Lower lobe of right lung (tissue), 2 donors: ENCODE measurements around the gene KCNH4. TPM values are rescaled to one million over a fixed set of nuclear protein-coding genes. Genes with fewer than 3 reads are reported as not detected.
A peak's percentile ranks its signal among the peaks of the same experiment; 100 is the strongest.

Source experiments
- ATAC-seq, 2 donors: fragments of 200-7000 bp; cut with Tn5 transposase; one replicate each; pipeline ENCODE4 v1.9.1; 2020 to 2022; ENCODE audit warnings: mild to moderate bottlenecking in 2 of 2, moderate library complexity in 2 of 2
- DNase-seq: peaks from one replicate; pipeline ENCODE4 v3.0.0-alpha.2; 2020
- H3K27ac ChIP-seq: fragments of 200-600 bp; one replicate; pipeline ENCODE4 v1.8.0; 2022
- H3K27me3 ChIP-seq: fragments of 200-600 bp; one replicate; pipeline ENCODE4 v1.8.0; 2022; ENCODE audit warnings: low read depth
- H3K36me3 ChIP-seq: fragments of 200-600 bp; one replicate; pipeline ENCODE4 v1.8.0; 2022; ENCODE audit warnings: mild to moderate bottlenecking
- H3K4me1 ChIP-seq: fragments of 200-600 bp; one replicate; pipeline ENCODE4 v1.8.0; 2022
- H3K4me3 ChIP-seq: fragments of 200-600 bp; one replicate; pipeline ENCODE4 v1.8.0; 2022; ENCODE audit warnings: mild to moderate bottlenecking
- H3K9me3 ChIP-seq: fragments of 200-600 bp; one replicate; pipeline ENCODE4 v1.8.0; 2022
- intact Hi-C: fragments of 100-400 bp; cut with DNase I; formaldehyde crosslinking; loops from one replicate; pipeline ENCODE4 v1.11.0; 2022
- total RNA-seq: library from RNA; stranded (reverse); fragmentation: NEBNext Ultra II Directional; extraction: Animal tissue kit (Norgen Biotek cat#: 25700); gene quantifications from one replicate; pipeline ENCODE4 v1.2.1, GENCODE V29; 2021
- TF ChIP-seq, protein P1 (sequence below): fragments of 200-600 bp; IDR thresholded peaks from one replicate; pipeline ENCODE4 v1.8.0; 2022; ENCODE audit warnings: antibody characterized with exemption, mild to moderate bottlenecking
- donor health status: DM: no; HTN: yes; CAD: no; lungs with severe emphysema.

Gene KCNH4
- total RNA-seq, 1 donor from 2014 or later = 0.09 TPM

DNA sequence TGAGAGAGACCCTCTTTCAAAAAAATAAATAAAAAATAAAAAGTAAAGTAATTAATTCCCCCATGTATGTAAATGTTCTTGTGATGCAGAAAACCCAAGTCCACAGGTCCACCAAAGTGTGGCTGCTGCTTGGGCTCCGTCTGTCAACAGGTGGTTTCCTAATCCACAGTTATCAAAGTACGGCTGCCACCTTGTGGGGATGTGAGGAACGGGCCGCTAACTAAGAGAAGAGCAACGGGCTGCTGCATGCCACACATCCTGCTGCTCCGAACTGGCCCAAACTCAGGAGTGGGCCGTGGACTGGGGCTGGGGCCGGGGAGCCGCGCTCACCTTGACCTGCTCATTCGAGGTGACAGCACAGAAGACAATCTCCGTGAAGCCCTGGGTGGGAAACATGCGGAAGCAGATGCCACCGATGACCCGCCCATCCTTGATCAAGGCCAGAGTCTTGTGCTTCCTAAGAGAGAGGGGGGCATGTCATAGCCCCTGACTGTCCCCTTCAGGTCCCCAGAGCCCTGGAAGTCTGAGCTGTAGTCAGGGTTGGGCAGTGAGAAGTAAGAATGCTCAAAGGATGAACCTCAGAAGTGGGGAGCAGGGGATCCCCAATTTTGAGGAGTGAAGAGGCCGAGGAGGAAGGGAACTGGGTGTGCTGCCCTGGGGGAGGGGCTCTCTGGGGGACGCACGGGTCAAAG lies 64.1 kb downstream of the KCNH4 start:
- intact Hi-C loops = loop anchor here (10.0 kb wide), 1 partner anchor 152 kb away; the partner anchor contains the start of gene CNP
- Histone ChIP-seq H3K36me3 (peaks cover 34% of the 10 kb centered on the region), H3K4me1 (peaks cover 38% of the 10 kb centered on the region), H3K27ac (no peak overlapping the region), H3K9me3 (no peaks in the 10 kb centered on the region), H3K27me3 (no peaks in the 10 kb centered on the region), H3K4me3 (no peak overlapping the region)
- DNase-seq (peak; percentile 83), ATAC-seq (peak; percentile 28 to 50)
- TF ChIP-seq, protein P1, sequence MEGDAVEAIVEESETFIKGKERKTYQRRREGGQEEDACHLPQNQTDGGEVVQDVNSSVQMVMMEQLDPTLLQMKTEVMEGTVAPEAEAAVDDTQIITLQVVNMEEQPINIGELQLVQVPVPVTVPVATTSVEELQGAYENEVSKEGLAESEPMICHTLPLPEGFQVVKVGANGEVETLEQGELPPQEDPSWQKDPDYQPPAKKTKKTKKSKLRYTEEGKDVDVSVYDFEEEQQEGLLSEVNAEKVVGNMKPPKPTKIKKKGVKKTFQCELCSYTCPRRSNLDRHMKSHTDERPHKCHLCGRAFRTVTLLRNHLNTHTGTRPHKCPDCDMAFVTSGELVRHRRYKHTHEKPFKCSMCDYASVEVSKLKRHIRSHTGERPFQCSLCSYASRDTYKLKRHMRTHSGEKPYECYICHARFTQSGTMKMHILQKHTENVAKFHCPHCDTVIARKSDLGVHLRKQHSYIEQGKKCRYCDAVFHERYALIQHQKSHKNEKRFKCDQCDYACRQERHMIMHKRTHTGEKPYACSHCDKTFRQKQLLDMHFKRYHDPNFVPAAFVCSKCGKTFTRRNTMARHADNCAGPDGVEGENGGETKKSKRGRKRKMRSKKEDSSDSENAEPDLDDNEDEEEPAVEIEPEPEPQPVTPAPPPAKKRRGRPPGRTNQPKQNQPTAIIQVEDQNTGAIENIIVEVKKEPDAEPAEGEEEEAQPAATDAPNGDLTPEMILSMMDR = peak; percentile 88

DNA sequence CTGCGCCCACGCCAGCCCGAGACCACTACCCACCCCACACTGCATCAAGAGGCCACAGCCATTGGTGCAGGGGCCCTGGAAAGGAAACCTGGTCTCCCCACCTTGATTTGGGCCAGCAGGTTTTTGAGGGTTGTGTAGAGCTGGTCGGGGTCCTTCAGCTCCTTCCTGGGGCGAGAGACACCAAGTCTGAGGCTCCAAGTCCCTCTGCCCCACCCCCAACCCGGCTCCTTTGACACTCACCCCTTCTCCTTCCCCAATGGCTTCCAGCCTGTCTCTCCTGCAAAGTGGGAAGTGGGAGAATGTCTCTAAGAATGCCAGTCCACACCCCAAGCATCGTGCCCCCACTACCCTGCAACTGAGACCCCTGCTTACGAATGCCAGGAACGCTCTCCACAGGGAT lies 66.8 kb downstream of the KCNH4 start:
- intact Hi-C loops = loop anchor here (10.0 kb wide), 1 partner anchor 149 kb away; the partner anchor contains the start of gene CNP

DNA sequence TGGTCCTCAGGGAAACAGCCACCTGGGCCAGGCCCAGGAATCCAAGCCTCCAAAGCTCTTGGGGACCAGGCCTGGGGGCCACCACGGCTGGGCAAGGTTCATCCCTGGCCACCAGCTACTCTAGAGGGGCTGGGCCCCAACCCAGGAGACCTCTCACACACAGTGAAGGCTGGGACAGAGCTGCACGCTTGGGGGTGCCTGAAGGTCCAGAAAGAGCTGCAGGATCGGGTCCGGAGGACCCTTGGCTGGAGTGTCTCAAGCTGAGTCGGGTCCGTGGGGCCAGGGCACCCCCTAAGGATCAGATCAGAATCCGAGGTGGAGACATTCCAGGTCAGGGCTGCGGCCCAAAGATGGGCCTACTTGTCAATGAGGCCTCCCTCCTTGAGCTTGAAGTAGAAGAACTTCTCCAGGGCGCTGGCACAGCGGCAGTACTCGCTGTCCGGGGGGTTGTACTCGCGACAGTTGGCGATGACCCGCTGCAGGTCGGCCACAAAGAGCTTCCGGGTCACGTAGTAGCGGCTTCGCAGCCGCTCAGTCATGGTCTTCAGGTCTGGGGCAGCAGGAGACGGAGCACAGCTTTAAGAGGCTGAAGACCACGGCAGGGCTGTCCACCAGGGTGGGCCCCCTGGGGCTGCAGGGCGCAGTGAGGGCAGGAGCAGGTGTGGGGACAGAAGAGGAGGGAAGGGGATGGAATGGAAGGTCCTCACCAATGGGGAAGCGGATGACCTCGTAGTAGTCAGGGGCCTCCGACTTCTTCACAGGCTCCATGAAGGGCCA lies 67.5 kb downstream of the KCNH4 start:
- TF ChIP-seq, protein P1 = no peak
- peaks cover 32% of the 10 kb centered on the region for H3K36me3 ChIP-seq
- no peak overlapping the region for H3K4me3 ChIP-seq
- ATAC-seq (no peak), DNase-seq (no peak)
- intact Hi-C loops = loop anchor here (10.0 kb wide), 1 partner anchor 149 kb away; the partner anchor contains the start of gene CNP
- H3K4me1 ChIP-seq = peaks cover 31% of the 10 kb centered on the region
- H3K27ac ChIP-seq = peak overlapping the region; percentile 91
- no peaks in the 10 kb centered on the region for H3K9me3 ChIP-seq
- H3K27me3 ChIP-seq = no peaks in the 10 kb centered on the region

More for the DNA sequence above, 66.8 kb downstream of the KCNH4 start:
- no peak for DNase-seq
- TF ChIP-seq, protein P1 = no peak
- peaks cover 31% of the 10 kb centered on the region for H3K4me1 ChIP-seq
- no peak for ATAC-seq
- no peaks in the 10 kb centered on the region for H3K9me3 ChIP-seq
- no peak overlapping the region for H3K4me3 ChIP-seq
- peaks cover 32% of the 10 kb centered on the region for H3K36me3 ChIP-seq
- no peak overlapping the region for H3K27ac ChIP-seq
- no peaks in the 10 kb centered on the region for H3K27me3 ChIP-seq

DNA sequence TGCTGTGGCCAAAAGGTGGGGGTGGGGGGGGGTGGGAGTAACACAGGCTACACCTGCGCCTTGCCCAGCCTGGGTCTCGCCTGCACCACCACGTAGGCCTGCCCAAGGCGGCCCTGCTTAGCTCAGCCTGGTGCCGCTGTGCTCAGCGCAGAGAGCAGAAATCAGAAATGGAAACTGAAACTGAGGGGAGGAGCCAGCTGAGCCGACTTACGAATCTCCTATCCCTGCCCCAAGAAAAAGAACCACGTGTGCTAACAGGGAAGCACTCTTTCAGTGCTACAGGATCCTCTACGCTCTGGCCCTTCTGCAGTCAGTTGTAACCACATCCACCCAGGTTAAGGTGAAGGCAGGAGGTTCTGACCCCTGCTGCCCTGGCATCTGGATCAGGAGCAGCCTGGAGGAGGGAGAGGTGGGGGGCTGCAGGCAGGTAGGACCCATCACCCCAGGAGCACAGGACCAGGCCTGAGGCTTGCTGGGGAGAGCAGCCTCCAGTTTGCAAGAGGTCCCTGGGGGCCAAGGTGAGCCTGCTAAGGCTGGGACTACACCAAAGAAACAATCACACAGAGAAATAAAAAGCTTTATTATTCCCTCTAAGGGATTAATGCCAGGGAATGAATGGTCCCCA lies 68.3 kb downstream of the KCNH4 start, which contains the start of gene DHX58:
Gene DHX58, minus strand, starts transcription at position 163 of the 625 bp plus-strand sequence. CDS start 822 bp downstream, outside the sequence.
- intact Hi-C loops = loop anchor here (10.0 kb wide), 1 partner anchor 148 kb away; the partner anchor contains the start of gene CNP
- Histone ChIP-seq H3K27me3 (no peaks in the 10 kb centered on the region), H3K36me3 (peaks cover 39% of the 10 kb centered on the region), H3K9me3 (no peaks in the 10 kb centered on the region), H3K4me3 (peak within 1 kb of the TSS; percentile 68), H3K27ac (peak within 1 kb of the TSS; percentile 91), H3K4me1 (peaks cover 31% of the 10 kb centered on the region)
- ATAC-seq (peak; percentile 88 to 93), DNase-seq (peak; percentile 80)
- TF ChIP-seq, protein P1 = no peak
